GM18511 (cell line): ENCODE data around the gene ATF7IP2.
A peak's percentile ranks its signal among the peaks of the same experiment; 100 is the strongest.
"Not testable (repeated sequence)": the region's sequence is repeated elsewhere in the genome, so short reads cannot be mapped to it uniquely, and the experiment has no call there.

ENCODE experiments used
- ATAC-seq: cut with Tn5 transposase; IDR thresholded peaks from one replicate; pipeline ENCODE4 v1.9.1; 2021; ENCODE audit warnings: mild to moderate bottlenecking, moderate library complexity; ENCODE audit not compliant: unreplicated experiment

The ATF7IP2 gene

GRCh38 chr16:10505286-10505685 is 119.4 kb downstream of the ATF7IP2 start:
- not testable (repeated sequence) for ATAC-seq

GRCh38 chr16:10509534-10510025 is 123.7 kb downstream of the ATF7IP2 start:
- ATAC-seq, result peak; percentile 94

- no peak for ATAC-seq
These were observed 124.4 kb downstream of the ATF7IP2 start for GRCh38 chr16:10510279-10510678.

DNA sequence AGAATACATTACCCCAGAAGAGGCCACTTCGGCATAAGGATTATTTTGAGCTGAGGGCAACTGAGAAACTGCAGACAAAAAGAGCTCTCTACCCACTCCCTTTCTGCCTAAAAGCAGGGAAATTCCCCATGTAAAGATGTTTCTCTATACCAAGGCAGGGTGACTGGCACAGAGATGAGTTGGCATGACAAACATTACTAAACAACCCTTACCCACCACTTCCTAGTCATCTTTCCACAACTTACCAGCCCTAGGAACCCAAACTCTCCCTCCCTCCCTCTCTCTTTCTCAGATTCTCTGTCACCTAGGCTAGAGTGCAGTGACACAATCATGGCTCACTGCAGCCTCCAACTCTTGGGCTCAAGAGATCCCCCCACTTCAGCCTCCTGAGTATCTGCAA is 126.0 kb downstream of the ATF7IP2 start:
- ATAC-seq, result no peak

DNA sequence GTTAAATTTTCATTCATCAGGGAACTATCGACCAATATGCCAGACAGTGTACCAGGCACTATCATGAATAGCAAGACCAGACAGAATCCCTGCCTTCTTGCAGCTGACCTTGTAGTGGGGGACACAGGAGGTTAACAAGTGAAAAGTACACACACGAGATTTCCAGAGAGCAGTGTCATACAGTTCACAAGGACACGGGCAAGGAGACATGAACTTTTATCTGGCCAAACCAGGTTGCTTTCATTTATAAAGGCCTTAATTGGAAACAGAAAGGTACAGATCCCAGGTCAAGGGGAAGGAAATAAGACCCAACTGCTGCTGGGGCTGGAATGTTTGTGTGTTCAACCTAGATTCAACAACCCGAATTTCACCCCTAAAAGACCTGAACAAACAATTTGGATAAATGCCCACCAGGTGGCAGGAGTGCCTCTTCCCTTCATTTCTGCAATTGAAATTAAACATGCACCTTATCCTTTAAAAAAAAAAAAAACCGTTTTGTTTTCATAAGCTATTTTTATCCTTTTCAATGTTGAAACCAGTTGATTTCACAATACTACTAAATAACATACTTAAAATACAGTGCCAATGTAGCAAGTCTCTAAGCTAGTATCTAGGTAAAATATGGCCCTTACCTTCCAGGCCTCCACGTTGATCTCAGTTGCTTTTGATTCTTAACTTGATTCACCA is 128.7 kb downstream of the ATF7IP2 start:
- no peak for ATAC-seq

DNA sequence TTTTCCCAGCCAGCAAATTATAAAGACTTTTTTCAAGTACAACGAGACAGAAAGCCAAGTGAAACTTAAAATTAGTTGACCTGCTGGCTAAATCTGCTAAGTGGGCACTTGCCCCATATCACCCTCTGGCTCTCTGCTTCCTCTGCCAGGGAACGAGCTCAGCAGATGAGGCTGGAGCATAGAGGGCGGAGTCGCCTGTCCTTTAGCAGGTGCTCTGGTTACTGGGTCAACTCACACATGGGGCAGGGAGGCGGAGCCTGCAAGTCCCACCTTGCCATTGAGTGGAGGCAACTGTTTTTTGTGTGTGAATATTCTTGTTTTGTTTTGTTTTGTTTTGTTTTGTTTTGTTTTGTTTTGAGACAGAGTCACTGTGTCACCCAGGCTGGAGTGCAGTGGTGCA is 132.0 kb downstream of the ATF7IP2 start:
- no peak for ATAC-seq

- no peak for ATAC-seq
These were observed 132.7 kb downstream of the ATF7IP2 start for GRCh38 chr16:10518479-10519041.

- no peak for ATAC-seq
These were observed 133.4 kb downstream of the ATF7IP2 start for GRCh38 chr16:10519297-10519696.

- ATAC-seq, result no peak
These were observed 134.3 kb downstream of the ATF7IP2 start for GRCh38 chr16:10519929-10520868.

- ATAC-seq, result no peak
These were observed 135.2 kb downstream of the ATF7IP2 start for GRCh38 chr16:10520869-10521578.

GRCh38 chr16:10521681-10522274 is 135.9 kb downstream of the ATF7IP2 start:
- no peak for ATAC-seq

- ATAC-seq, result no peak
These were observed 137.1 kb downstream of the ATF7IP2 start for GRCh38 chr16:10522966-10523365.

- ATAC-seq, result no peak
These were observed 139.5 kb downstream of the ATF7IP2 start for GRCh38 chr16:10525214-10525825.

DNA sequence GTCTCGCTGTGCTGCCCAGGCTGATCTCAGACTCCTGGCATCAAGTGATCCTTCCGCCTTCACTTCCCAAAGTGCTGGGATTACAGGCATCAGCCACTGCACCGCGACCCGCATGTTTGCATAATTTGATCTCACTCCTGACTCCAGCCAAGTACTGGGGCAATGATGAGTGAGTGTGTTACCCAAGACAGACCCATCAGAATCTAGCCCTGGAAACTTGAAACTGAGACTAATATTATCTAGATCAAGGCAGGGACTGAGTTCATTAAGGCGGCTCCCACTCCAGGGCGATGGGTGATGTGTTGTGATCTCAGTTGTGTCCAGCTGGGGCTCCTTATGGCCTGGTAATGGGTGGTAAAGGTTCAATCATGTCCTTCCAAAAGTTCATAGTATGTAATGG is 141.1 kb downstream of the ATF7IP2 start:
- no peak for ATAC-seq

- no peak for ATAC-seq
These were observed 142.8 kb downstream of the ATF7IP2 start for GRCh38 chr16:10528635-10529034.

GRCh38 chr16:10529895-10530669 is 144.2 kb downstream of the ATF7IP2 start:
- ATAC-seq, result no peak

- no peak for ATAC-seq
These were observed 144.8 kb downstream of the ATF7IP2 start for GRCh38 chr16:10530685-10531084.

- no peak for ATAC-seq
These were observed 145.7 kb downstream of the ATF7IP2 start for GRCh38 chr16:10531582-10531981.
